Colonic mucosa (tissue), 4 donors: ENCODE results near the gene GPC1. TPM values are rescaled to one million over a fixed set of nuclear protein-coding genes. Genes with fewer than 3 reads are reported as not detected.
A peak's percentile ranks its signal among the peaks of the same experiment; 100 is the strongest.

Experiments used
- DNase-seq: peaks from one replicate; pipeline ENCODE4 v3.0.0-alpha.2; 2020
- H3K27ac ChIP-seq: fragments of 200-600 bp; one replicate; pipeline ENCODE4 v1.8.0; 2021
- H3K27me3 ChIP-seq: fragments of 200-600 bp; one replicate; pipeline ENCODE4 v1.8.0; 2021
- H3K36me3 ChIP-seq: fragments of 200-600 bp; one replicate; pipeline ENCODE4 v1.8.0; 2021
- H3K4me1 ChIP-seq: fragments of 200-600 bp; one replicate; pipeline ENCODE4 v1.8.0; 2021; ENCODE audit warnings: mild to moderate bottlenecking
- H3K4me3 ChIP-seq: fragments of 200-600 bp; one replicate; pipeline ENCODE4 v1.8.0; 2021
- H3K9ac ChIP-seq, 2 donors: one replicate each; pipeline ENCODE4 v1.7.0; 2013; ENCODE audit warnings: control low read depth in 2 of 2, low read depth in 2 of 2, low read length in 2 of 2
- H3K9me3 ChIP-seq: fragments of 200-600 bp; one replicate; pipeline ENCODE4 v1.8.0; 2021
- intact Hi-C: fragments of 100-400 bp; cut with DNase I; formaldehyde crosslinking; loops from one replicate; pipeline ENCODE4 v1.14.1; 2022
- total RNA-seq, 2 donors: library from RNA; stranded (reverse); fragmentation: NEBNext Ultra II Directional in 1 of 2; extraction: Animal tissue kit (Norgen Biotek cat#: 25700) in 1 of 2; gene quantifications; one replicate each; pipeline ENCODE4 v1.2.1, GENCODE V29; 2021
- TF ChIP-seq, protein P1 (sequence below): fragments of 200-600 bp; IDR thresholded peaks from one replicate; pipeline ENCODE4 v1.8.0; 2022; ENCODE audit warnings: antibody characterized with exemption, mild to moderate bottlenecking
- donor health status: healthy.
- donor health status: DM: no; HTN: no; CAD: no.
- donor health status: DM: no; HTN: no; CAD: no.

The GPC1 gene
- total RNA-seq, 2 donors from 2014 or later = 19.0 to 23.1 TPM

DNA sequence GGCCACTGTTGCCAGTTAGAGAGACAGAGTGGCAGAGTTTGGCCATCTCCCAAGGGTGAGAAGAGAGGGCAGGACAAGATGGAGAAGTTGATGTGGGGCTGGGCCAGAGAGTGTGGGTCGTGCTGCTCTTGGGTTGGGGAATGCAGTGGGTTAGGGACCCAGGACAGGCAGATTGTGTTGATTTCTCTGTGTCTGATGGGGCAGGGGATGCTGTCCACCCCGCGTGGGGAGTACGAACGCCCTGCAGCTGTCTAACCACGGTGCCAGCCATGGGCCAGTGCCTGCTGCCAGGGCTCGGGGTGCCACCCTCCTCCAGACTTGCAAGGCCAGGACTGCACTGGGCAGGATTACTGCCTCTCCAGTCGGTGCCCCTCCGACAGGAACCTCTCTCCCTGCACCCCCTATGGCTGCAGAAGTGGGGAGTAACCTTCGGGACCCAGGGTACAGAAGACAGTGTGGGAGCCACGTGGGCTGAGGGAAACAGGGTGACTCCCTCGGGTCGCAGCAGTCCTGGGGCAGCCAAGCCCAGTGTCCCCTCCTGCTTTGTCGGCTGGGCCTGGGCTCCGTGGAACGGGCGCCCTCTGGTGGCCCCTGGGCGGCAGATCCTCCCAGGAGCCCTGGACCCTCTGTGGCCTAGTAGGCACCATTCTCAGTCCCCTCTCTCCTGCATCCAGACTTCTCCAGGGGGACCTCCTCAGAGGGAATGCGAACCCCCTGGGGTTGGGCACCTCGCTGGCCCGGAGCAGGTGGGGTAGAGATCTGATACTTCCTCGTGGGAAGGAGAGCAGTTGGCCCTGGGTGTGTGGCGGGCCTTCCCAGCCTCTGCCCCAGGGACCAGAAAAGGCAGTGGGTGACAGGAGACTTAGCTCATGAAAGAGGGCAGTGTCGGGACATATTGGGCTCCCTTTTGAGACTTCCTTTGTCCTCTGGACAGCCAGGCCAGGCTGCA is 2.7 kb downstream of the GPC1 start:
- H3K9ac ChIP-seq = peak overlapping the region in 1 of 2 donors; percentile 56

DNA sequence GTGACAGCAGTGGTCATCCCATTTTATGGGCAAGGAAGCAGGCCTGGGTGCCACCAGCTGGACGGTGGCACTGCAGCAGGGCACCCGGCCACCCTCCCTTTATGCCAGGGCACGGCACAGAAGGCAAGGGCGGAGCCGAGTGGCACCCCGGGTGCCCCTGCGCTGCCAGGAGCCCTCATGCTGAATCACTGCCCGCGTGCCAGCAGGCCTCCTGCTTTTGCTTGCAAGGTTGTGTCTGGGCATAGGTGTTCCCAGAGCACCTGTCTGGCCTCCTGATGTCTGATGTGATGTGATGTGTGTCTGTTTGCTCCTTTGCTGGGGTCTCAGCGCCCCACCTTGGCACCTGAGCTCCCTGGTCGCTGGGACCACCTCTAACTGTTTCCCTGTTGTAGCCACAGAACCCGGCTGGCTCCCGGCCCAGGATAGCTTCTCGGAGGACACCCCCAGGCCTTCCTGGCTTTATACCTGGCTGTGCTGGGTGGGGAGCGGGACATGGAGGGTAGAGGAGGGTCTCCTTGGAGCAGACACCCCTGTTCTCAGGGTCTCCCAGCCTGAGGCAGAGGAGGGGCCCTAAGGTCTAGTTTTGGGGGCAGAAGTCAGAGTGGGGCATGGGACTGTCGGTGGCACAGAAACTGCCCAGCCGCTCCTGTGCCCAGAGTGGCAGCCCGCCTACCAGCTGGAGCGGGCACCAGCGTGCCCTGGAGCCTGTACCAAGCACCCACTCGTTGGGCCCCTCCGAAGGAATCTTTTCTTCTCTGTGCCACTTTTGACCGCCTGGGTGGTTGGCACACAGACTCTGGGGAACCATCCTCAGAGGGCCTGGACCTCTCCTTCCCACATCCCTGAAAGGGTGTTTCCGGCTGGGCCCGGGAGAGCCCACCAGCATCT is 3.6 kb downstream of the GPC1 start:
- H3K4me3 ChIP-seq = no peak overlapping the region
- H3K36me3 ChIP-seq = no peaks in the 10 kb centered on the region
- TF ChIP-seq, protein P1, sequence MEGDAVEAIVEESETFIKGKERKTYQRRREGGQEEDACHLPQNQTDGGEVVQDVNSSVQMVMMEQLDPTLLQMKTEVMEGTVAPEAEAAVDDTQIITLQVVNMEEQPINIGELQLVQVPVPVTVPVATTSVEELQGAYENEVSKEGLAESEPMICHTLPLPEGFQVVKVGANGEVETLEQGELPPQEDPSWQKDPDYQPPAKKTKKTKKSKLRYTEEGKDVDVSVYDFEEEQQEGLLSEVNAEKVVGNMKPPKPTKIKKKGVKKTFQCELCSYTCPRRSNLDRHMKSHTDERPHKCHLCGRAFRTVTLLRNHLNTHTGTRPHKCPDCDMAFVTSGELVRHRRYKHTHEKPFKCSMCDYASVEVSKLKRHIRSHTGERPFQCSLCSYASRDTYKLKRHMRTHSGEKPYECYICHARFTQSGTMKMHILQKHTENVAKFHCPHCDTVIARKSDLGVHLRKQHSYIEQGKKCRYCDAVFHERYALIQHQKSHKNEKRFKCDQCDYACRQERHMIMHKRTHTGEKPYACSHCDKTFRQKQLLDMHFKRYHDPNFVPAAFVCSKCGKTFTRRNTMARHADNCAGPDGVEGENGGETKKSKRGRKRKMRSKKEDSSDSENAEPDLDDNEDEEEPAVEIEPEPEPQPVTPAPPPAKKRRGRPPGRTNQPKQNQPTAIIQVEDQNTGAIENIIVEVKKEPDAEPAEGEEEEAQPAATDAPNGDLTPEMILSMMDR = no peak
- no peaks in the 10 kb centered on the region for H3K4me1 ChIP-seq
- H3K9ac ChIP-seq = no peak overlapping the region
- H3K27ac ChIP-seq = no peak overlapping the region
- no peak for DNase-seq
- peaks cover 9% of the 10 kb centered on the region for H3K27me3 ChIP-seq
- intact Hi-C loops = loop anchor here (2.0 to 5.0 kb wide), 2 partner anchors 206 to 287 kb away; no protein-coding TSS in a partner anchor
- H3K9me3 ChIP-seq = no peaks in the 10 kb centered on the region

More for the DNA sequence above, 2.7 kb downstream of the GPC1 start:
- intact Hi-C loops = loop anchor here (2.0 to 5.0 kb wide), 2 partner anchors 205 to 286 kb away; no protein-coding TSS in a partner anchor
- Histone ChIP-seq H3K4me3 (no peak overlapping the region), H3K36me3 (no peaks in the 10 kb centered on the region), H3K9me3 (no peaks in the 10 kb centered on the region), H3K27ac (no peak overlapping the region), H3K27me3 (peaks cover 9% of the 10 kb centered on the region), H3K4me1 (no peaks in the 10 kb centered on the region)
- TF ChIP-seq, protein P1 = peak; percentile 91
- DNase-seq = peak; percentile 60

DNA sequence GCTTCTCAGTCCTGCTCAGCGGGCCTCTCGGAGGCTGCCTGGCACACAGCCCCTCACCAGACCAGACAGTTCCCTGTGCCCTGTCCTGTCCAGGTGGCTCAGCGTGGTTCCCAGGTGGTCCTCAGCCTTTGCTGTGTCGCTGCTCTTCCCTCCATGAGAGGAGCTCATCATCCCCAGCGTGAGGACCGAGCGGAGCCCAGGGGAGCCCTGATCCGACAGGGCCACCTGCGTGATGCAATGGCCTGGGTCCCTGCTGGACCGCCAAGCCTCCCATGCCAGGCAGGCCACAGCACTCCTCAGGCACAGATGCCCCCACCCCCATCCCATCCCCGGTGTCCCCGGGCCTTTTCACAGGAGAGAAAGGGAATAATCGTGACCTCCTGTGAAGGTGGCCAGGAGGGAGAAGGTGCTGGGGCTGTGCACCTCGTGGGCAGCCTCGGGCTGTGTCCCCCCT is 4.3 kb downstream of the GPC1 start:
- H3K9ac ChIP-seq = no peak overlapping the region
- TF ChIP-seq, protein P1 = no peak
- H3K4me3 ChIP-seq = no peak overlapping the region
- H3K9me3 ChIP-seq = no peaks in the 10 kb centered on the region
- H3K27ac ChIP-seq = no peak overlapping the region
- no peak for DNase-seq
- no peaks in the 10 kb centered on the region for H3K4me1 ChIP-seq
- intact Hi-C loops = loop anchor here (2.0 to 5.0 kb wide), 2 partner anchors 207 to 287 kb away; no protein-coding TSS in a partner anchor
- H3K36me3 ChIP-seq = no peaks in the 10 kb centered on the region
- H3K27me3 ChIP-seq = peaks cover 9% of the 10 kb centered on the region

DNA sequence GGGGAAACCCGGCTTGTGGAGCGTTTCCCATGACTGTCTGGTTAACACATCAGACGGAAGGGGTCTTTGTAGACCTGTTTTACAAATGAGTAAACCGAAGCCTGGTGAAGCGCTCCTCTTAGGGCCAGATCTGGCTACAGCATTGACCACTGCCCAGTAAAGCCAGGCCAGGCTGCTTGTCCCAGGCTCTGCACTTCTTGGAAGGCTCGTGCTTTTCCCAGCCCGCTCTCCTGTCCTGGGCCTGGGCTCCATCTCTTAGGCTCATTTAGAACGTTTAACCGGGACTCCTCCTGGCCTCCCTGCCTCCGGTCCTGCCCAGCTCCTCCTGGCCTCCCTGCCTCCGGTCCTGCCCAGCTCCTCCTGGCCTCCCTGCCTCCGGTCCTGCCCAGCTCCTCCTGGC is 4.8 kb downstream of the GPC1 start:
- no peaks in the 10 kb centered on the region for H3K36me3 ChIP-seq
- no peak for DNase-seq
- no peak overlapping the region for H3K4me3 ChIP-seq
- H3K27ac ChIP-seq = no peak overlapping the region
- H3K9me3 ChIP-seq = no peaks in the 10 kb centered on the region
- H3K9ac ChIP-seq = no peak overlapping the region
- intact Hi-C loops = no loop called here
- TF ChIP-seq, protein P1 = no peak
- peaks cover 9% of the 10 kb centered on the region for H3K27me3 ChIP-seq
- H3K4me1 ChIP-seq = no peaks in the 10 kb centered on the region

DNA sequence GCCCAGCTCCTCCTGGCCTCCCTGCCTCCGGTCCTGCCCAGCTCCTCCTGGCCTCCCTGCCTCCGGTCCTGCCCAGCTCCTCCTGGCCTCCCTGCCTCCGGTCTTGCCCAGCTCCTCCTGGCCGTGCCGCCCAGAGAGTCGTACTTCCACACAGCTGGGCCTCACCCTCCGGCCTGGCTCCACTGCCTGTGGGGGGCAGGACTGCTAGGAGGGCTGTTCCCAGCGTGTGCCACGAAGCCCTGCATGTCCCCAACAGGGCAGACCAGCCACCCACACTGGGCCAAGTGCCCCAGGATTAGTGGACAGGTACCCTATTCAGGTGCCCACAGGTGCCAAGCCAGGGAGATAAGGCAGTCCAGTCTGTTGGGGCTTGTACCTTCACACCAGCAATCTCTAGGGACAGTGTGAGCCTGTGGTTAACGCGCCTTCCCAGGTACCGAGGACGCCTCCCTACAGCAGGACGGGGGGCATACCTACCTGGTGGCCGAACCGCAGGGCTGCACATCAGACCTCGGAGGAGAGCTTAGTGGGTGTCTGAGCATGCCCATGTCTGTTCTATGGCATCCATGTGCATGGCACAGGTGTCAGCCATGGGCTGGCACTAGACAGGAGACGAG is 5.3 kb downstream of the GPC1 start:
- Histone ChIP-seq H3K27me3 (peaks cover 9% of the 10 kb centered on the region), H3K4me1 (no peaks in the 10 kb centered on the region), H3K36me3 (no peaks in the 10 kb centered on the region), H3K4me3 (no peak overlapping the region), H3K9me3 (no peaks in the 10 kb centered on the region), H3K9ac (no peak overlapping the region), H3K27ac (no peak overlapping the region)
- no peak for DNase-seq
- intact Hi-C loops = no loop called here
- TF ChIP-seq, protein P1 = no peak
